ENCODE results near the gene MRC2.

DNA sequence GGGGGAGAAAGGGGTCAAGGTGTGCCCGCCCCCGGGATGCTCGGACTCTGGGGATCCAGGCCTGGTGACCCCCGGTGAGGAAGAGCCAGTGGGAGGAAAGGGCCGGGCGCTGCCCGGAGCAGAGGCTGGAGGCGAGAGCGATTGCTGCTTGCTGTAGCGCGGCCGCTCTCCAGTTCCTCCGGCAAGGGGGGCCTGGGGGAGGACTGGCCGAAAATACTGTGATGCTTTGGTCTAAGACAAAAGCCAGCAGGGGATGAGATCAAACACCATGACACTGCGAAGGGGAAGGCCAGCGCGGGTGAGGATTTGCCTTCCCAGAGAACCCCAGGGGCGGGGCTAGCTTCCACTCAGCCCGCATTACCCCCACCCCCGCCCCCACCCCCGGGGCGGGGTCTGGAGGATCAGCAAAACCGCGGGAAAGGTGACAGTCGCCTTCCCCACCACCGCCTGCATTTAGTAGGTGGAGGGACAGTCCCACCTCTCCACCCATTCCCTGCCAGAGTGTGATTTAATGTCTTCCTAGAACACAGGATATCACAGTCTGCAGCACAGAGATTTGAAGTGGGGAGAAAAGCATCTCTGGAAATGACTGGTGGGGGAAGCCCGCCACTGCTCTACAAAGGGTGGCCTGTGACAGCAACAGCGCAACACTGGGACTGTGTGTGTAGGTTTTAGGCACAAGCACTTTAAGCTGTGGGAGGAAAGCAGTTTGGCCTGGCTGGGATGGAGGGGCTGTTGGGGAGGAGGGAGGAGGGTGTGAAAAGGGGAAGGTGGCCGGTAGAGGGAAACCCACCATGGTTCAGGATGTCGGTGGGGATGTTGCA is 25.7 kb downstream of the MRC2 start:
- TF ChIP-seq, protein P1, sequence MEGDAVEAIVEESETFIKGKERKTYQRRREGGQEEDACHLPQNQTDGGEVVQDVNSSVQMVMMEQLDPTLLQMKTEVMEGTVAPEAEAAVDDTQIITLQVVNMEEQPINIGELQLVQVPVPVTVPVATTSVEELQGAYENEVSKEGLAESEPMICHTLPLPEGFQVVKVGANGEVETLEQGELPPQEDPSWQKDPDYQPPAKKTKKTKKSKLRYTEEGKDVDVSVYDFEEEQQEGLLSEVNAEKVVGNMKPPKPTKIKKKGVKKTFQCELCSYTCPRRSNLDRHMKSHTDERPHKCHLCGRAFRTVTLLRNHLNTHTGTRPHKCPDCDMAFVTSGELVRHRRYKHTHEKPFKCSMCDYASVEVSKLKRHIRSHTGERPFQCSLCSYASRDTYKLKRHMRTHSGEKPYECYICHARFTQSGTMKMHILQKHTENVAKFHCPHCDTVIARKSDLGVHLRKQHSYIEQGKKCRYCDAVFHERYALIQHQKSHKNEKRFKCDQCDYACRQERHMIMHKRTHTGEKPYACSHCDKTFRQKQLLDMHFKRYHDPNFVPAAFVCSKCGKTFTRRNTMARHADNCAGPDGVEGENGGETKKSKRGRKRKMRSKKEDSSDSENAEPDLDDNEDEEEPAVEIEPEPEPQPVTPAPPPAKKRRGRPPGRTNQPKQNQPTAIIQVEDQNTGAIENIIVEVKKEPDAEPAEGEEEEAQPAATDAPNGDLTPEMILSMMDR (IDR thresholded peaks at IDR 0.05), result no peak
- TF ChIP-seq EP300 (IDR thresholded peaks at IDR 0.05), result no peak
